Breast epithelium (tissue), 3 donors: Measurements from ENCODE around the gene FBXW9.

Source experiments
- CTCF ChIP-seq, 3 donors: fragments of 450-650 bp; IDR thresholded peaks; one replicate each; pipeline ENCODE4 v1.5.1; 2016 to 2017; ENCODE audit warnings: antibody characterized with exemption in 3 of 3, mild to moderate bottlenecking in 3 of 3, moderate library complexity in 3 of 3
- POLR2A ChIP-seq: fragments of 450-650 bp; IDR thresholded peaks from one replicate; pipeline ENCODE4 v1.6.1; 2016; ENCODE audit warnings: antibody characterized with exemption, mild to moderate bottlenecking, moderate library complexity
- POLR2AphosphoS5 ChIP-seq, 3 donors: sonication (generic); formaldehyde crosslinking; IDR thresholded peaks; one replicate each; pipeline ENCODE4 v1.6.1; 2017; ENCODE audit warnings: antibody characterized with exemption in 3 of 3

GRCh38 chr19:12708641-12709040 lies 12.2 kb upstream of the FBXW9 start:
- TF ChIP-seq CTCF (IDR thresholded peaks at IDR 0.05) (no peak), POLR2A (no peak), POLR2AphosphoS5 (IDR thresholded peaks at IDR 0.05) (no peak)
